ENCODE measurements around the gene PRLHR. TPM values are rescaled to one million over a fixed set of nuclear protein-coding genes. Genes with fewer than 3 reads are reported as not detected.

Gene PRLHR
- total RNA-seq, 6 donors from 2014 or later: 2.1 TPM; not detected in 5

- no peaks in the 10 kb centered on the region for H3K9me3 ChIP-seq
- peaks cover 0 to 4% (median 0%) of the 10 kb centered on the region in 4 donors for H3K27me3 ChIP-seq
- no peak overlapping the region for H3K4me3 ChIP-seq
- TF ChIP-seq EP300 (IDR thresholded peaks at IDR 0.05) (no peak), CTCF (IDR thresholded peaks at IDR 0.05) (no peak), POLR2AphosphoS5 (IDR thresholded peaks at IDR 0.05) (no peak)
- ATAC-seq (ENCODE audit: low FRiP score in 2 of 2): no peak
- no peaks in the 10 kb centered on the region for H3K36me3 ChIP-seq
- DNase-seq: no peak
- H3K27ac ChIP-seq: no peak overlapping the region
- H3K4me1 ChIP-seq: no peaks in the 10 kb centered on the region
These were observed 8.5 kb downstream of the PRLHR start for GRCh38 chr10:118586911-118587310.

- ATAC-seq (ENCODE audit: low FRiP score in 2 of 2): no peak
- Histone ChIP-seq H3K4me3 (no peak overlapping the region), H3K9me3 (no peaks in the 10 kb centered on the region), H3K27me3 (peaks cover 0 to 4% (median 0%) of the 10 kb centered on the region in 4 donors), H3K27ac (no peak overlapping the region), H3K4me1 (no peaks in the 10 kb centered on the region), H3K36me3 (no peaks in the 10 kb centered on the region)
- no peak for TF ChIP-seq EP300 (IDR thresholded peaks at IDR 0.05)
- TF ChIP-seq POLR2AphosphoS5 (IDR thresholded peaks at IDR 0.05): no peak
- TF ChIP-seq POLR2A (IDR thresholded peaks at IDR 0.05): no peak
- no peak for TF ChIP-seq CTCF (IDR thresholded peaks at IDR 0.05)
- DNase-seq: no peak
- WGBS, 2 donors: 57 to 68% methylated on average over 1 of the region's 1 CpG
These were observed 9.7 kb downstream of the PRLHR start for GRCh38 chr10:118585794-118586193.

GRCh38 chr10:118585234-118585633, 10.2 kb downstream of the PRLHR start:
- no peak overlapping the region for H3K4me3 ChIP-seq
- TF ChIP-seq POLR2A (IDR thresholded peaks at IDR 0.05): no peak
- TF ChIP-seq EP300 (IDR thresholded peaks at IDR 0.05): no peak
- TF ChIP-seq POLR2AphosphoS5 (IDR thresholded peaks at IDR 0.05): no peak
- TF ChIP-seq CTCF (IDR thresholded peaks at IDR 0.05): no peak
- no peaks in the 10 kb centered on the region for H3K9me3 ChIP-seq
- no peak overlapping the region for H3K27ac ChIP-seq
- ATAC-seq (ENCODE audit: low FRiP score in 2 of 2) (no peak), DNase-seq (no peak)
- H3K36me3 ChIP-seq: no peaks in the 10 kb centered on the region
- WGBS, 2 donors: 80 to 86% methylated on average over 5 of the region's 5 CpGs
- peaks cover 0 to 4% (median 0%) of the 10 kb centered on the region in 4 donors for H3K27me3 ChIP-seq
- no peaks in the 10 kb centered on the region for H3K4me1 ChIP-seq

- WGBS, 2 donors: 77 to 79% methylated on average over 4 to 6 of the region's 6 CpGs
- H3K27ac ChIP-seq: no peak overlapping the region
- no peak for DNase-seq
- ATAC-seq (ENCODE audit: low FRiP score in 2 of 2): no peak
- H3K4me1 ChIP-seq: no peaks in the 10 kb centered on the region
- H3K27me3 ChIP-seq: peaks cover 0 to 4% (median 0%) of the 10 kb centered on the region in 4 donors
- TF ChIP-seq EP300 (IDR thresholded peaks at IDR 0.05) (no peak), POLR2A (IDR thresholded peaks at IDR 0.05) (no peak), CTCF (IDR thresholded peaks at IDR 0.05) (no peak), POLR2AphosphoS5 (IDR thresholded peaks at IDR 0.05) (no peak)
- no peaks in the 10 kb centered on the region for H3K9me3 ChIP-seq
- no peaks in the 10 kb centered on the region for H3K36me3 ChIP-seq
- no peak overlapping the region for H3K4me3 ChIP-seq
These were observed 11.1 kb downstream of the PRLHR start for GRCh38 chr10:118584181-118584954.

- no peaks in the 10 kb centered on the region for H3K36me3 ChIP-seq
- H3K4me3 ChIP-seq: no peak overlapping the region
- H3K9me3 ChIP-seq: no peaks in the 10 kb centered on the region
- ATAC-seq (ENCODE audit: low FRiP score in 2 of 2): no peak
- no peaks in the 10 kb centered on the region for H3K4me1 ChIP-seq
- 93 to 95% methylated on average over 5 of the region's 5 CpGs for WGBS, 2 donors
- no peak overlapping the region for H3K27ac ChIP-seq
- no peak for TF ChIP-seq CTCF (IDR thresholded peaks at IDR 0.05)
- no peak for TF ChIP-seq EP300 (IDR thresholded peaks at IDR 0.05)
- no peak for TF ChIP-seq POLR2AphosphoS5 (IDR thresholded peaks at IDR 0.05)
- no peak for TF ChIP-seq POLR2A (IDR thresholded peaks at IDR 0.05)
- DNase-seq: no peak
- H3K27me3 ChIP-seq: peaks cover 0 to 3% (median 0%) of the 10 kb centered on the region in 4 donors
These were observed 11.8 kb downstream of the PRLHR start for GRCh38 chr10:118583611-118584010.

All from upper lobe of left lung (tissue), 6 donors.